ENCODE results near the gene SLC25A21.
"Not testable (repeated sequence)": the region's sequence is repeated elsewhere in the genome, so short reads cannot be mapped to it uniquely, and the experiment has no call there.

Gene SLC25A21

GRCh38 chr14:37186865-37187264, 14.5 kb upstream of the SLC25A21 start:
- in situ Hi-C loops (cut with HindIII; ENCODE audit: low sequenced_read_pairs) = no loop called here
- DNase-seq (ENCODE audit: low read depth) = no peak
- H3K4me3 ChIP-seq (ENCODE audit: low read depth, low read length) = no peak overlapping the region
- no peak for TF ChIP-seq CTCF (IDR thresholded peaks at IDR 0.05; ENCODE audit: low read depth, low read length, missing control alignments)

- no peak for DNase-seq (ENCODE audit: low read depth)
- H3K4me3 ChIP-seq (ENCODE audit: low read depth, low read length) = no peak overlapping the region
- TF ChIP-seq CTCF (IDR thresholded peaks at IDR 0.05; ENCODE audit: low read depth, low read length, missing control alignments) = no peak
- in situ Hi-C loops (cut with HindIII; ENCODE audit: low sequenced_read_pairs) = no loop called here
These were observed 13.3 kb upstream of the SLC25A21 start for GRCh38 chr14:37185670-37186069.

- DNase-seq (ENCODE audit: low read depth); H3K4me3 ChIP-seq (ENCODE audit: low read depth, low read length); in situ Hi-C loops (cut with HindIII; ENCODE audit: low sequenced_read_pairs): not testable (repeated sequence)
These were observed 12.1 kb upstream of the SLC25A21 start for GRCh38 chr14:37184520-37184919.

- H3K4me3 ChIP-seq (ENCODE audit: low read depth, low read length) = no peak overlapping the region
- in situ Hi-C loops (cut with HindIII; ENCODE audit: low sequenced_read_pairs) = no loop called here
- no peak for TF ChIP-seq CTCF (IDR thresholded peaks at IDR 0.05; ENCODE audit: low read depth, low read length, missing control alignments)
- DNase-seq (ENCODE audit: low read depth) = no peak
These were observed 9.0 kb upstream of the SLC25A21 start for GRCh38 chr14:37181441-37181840.

- DNase-seq (ENCODE audit: low read depth); in situ Hi-C loops (cut with HindIII; ENCODE audit: low sequenced_read_pairs); H3K4me3 ChIP-seq (ENCODE audit: low read depth, low read length): not testable (repeated sequence)
These were observed 8.5 kb upstream of the SLC25A21 start for GRCh38 chr14:37180886-37181285.

- DNase-seq (ENCODE audit: low read depth) = no peak
- in situ Hi-C loops (cut with HindIII; ENCODE audit: low sequenced_read_pairs) = no loop called here
- no peak overlapping the region for H3K4me3 ChIP-seq (ENCODE audit: low read depth, low read length)
- TF ChIP-seq CTCF (IDR thresholded peaks at IDR 0.05; ENCODE audit: low read depth, low read length, missing control alignments) = no peak
These were observed 7.6 kb upstream of the SLC25A21 start for GRCh38 chr14:37179896-37180502.

GRCh38 chr14:37172936-37173614, 669 bp upstream of the SLC25A21 start:
- in situ Hi-C loops (cut with HindIII; ENCODE audit: low sequenced_read_pairs) = no loop called here
- H3K4me3 ChIP-seq (ENCODE audit: low read depth, low read length) = peak overlapping the region; percentile 68
- DNase-seq (ENCODE audit: low read depth) = no peak
- no peak for TF ChIP-seq CTCF (IDR thresholded peaks at IDR 0.05; ENCODE audit: low read depth, low read length, missing control alignments)

All from astrocyte of the cerebellum (primary cell).